IMR-90 (cell line): ENCODE results near the gene SESN1. TPM values are rescaled to one million over a fixed set of nuclear protein-coding genes. Genes with fewer than 3 reads are reported as not detected.

ENCODE experiments used
- ATAC-seq: fragments of 200-7000 bp; cut with Tn5 transposase; 2 replicates; pipeline ENCODE4 v1.9.1; 2020; ENCODE audit warnings: low read depth, mild to moderate bottlenecking, moderate library complexity
- BruUV-seq: library from RNA; stranded (reverse); fragments of 400-500 nt; replicated peaks from 2 replicates; lab custom pipeline; 2021; lab: Mats Ljungman, UMichigan
- CTCF ChIA-PET: fragments of 300-600 bp; formaldehyde crosslinking; extraction: SDS; loops from one replicate; lab custom pipeline; 2021; ENCODE audit warnings: antibody characterized with exemption; lab: Yijun Ruan, JAX
- POLR2A ChIA-PET: fragments of 300-600 bp; sonication (Branson Sonifier 250); formaldehyde crosslinking; loops from one replicate; lab custom pipeline; 2022; ENCODE audit warnings: antibody characterized with exemption; ENCODE audit not compliant: unreplicated experiment; lab: Charles Lee
- DNase-seq: peaks from one replicate; pipeline ENCODE4 v3.0.0; 2013
- H2AFZ ChIP-seq: replicated peaks from 2 replicates; pipeline ENCODE3; 2013; ENCODE audit warnings: low read length, mild to moderate bottlenecking; ENCODE audit not compliant: poor library complexity
- H2AK5ac ChIP-seq: 2 replicates; pipeline ENCODE4 v1.6.1; 2013; ENCODE audit warnings: low read depth, low read length, inconsistent platforms
- H2AK9ac ChIP-seq: replicated peaks from 2 replicates; pipeline ENCODE3; 2013; ENCODE audit warnings: mild to moderate bottlenecking, low read depth, low read length, moderate library complexity; ENCODE audit not compliant: poor library complexity
- H2BK120ac ChIP-seq: 2 replicates; pipeline ENCODE4 v1.6.1; 2013; ENCODE audit warnings: low read depth, low read length, inconsistent platforms
- H2BK15ac ChIP-seq: 3 replicates; pipeline ENCODE4 v1.6.1; 2013; ENCODE audit warnings: low read depth, low read length, inconsistent platforms
- H2BK20ac ChIP-seq: 2 replicates; pipeline ENCODE4 v1.6.1; 2013; ENCODE audit warnings: low read depth, mild to moderate bottlenecking, inconsistent platforms, low read length, moderate library complexity
- H2BK5ac ChIP-seq: 2 replicates; pipeline ENCODE4 v1.6.1; 2013; ENCODE audit warnings: mild to moderate bottlenecking, low read depth, low read length, inconsistent platforms; ENCODE audit not compliant: poor library complexity, severe bottlenecking
- H3K14ac ChIP-seq: replicated peaks from 2 replicates; pipeline ENCODE4 v1.6.1; 2013; ENCODE audit warnings: low read depth, low read length, inconsistent platforms
- H3K18ac ChIP-seq: 2 replicates; pipeline ENCODE4 v1.6.1; 2013; ENCODE audit warnings: low read depth, low read length, control low read depth
- H3K23ac ChIP-seq: 2 replicates; pipeline ENCODE4 v1.6.1; 2013; ENCODE audit warnings: low read depth, low read length, inconsistent platforms
- H3K27ac ChIP-seq: 2 replicates; pipeline ENCODE4 v1.5.1; 2013; ENCODE audit warnings: mild to moderate bottlenecking, control low read depth, low read length; ENCODE audit not compliant: insufficient read depth
- H3K27me3 ChIP-seq: 2 replicates; pipeline ENCODE4 v1.6.1; 2013; ENCODE audit warnings: low read length; ENCODE audit not compliant: control insufficient read depth, insufficient read depth
- H3K36me3 ChIP-seq: 2 replicates; pipeline ENCODE4 v1.6.1; 2013; ENCODE audit warnings: low read length, mixed read lengths; ENCODE audit not compliant: control insufficient read depth, insufficient read depth
- H3K4ac ChIP-seq: 2 replicates; pipeline ENCODE4 v1.6.1; 2013; ENCODE audit warnings: low read depth, low read length, inconsistent platforms
- H3K4me1 ChIP-seq: 2 replicates; pipeline ENCODE4 v1.6.1; 2013; ENCODE audit warnings: low read length, mixed read lengths; ENCODE audit not compliant: control insufficient read depth, insufficient read depth
- H3K4me2 ChIP-seq: 2 replicates; pipeline ENCODE4 v1.6.1; 2013; ENCODE audit warnings: low read depth, mild to moderate bottlenecking, control low read depth, low read length, moderate library complexity
- H3K4me3 ChIP-seq: 2 replicates; pipeline ENCODE4 v1.5.1; 2013; ENCODE audit warnings: low read depth, mild to moderate bottlenecking, control low read depth, low read length, moderate library complexity; ENCODE audit not compliant: insufficient read depth
- H3K56ac ChIP-seq: 2 replicates; pipeline ENCODE4 v1.6.1; 2013; ENCODE audit warnings: low read length, inconsistent platforms; ENCODE audit not compliant: insufficient read depth; ENCODE audit errors: extremely low read depth
- H3K79me1 ChIP-seq, 2 experiments: 2 replicates each; pipeline ENCODE4 v1.6.1; 2013; ENCODE audit warnings: low read length in 2 of 2, inconsistent platforms in 1 of 2, low read depth in 1 of 2
- H3K9ac ChIP-seq: 2 replicates; pipeline ENCODE4 v1.6.1; 2013; ENCODE audit warnings: low read depth, low read length, control low read depth
- H3K9me1 ChIP-seq: 2 replicates; pipeline ENCODE4 v1.6.1; 2013; ENCODE audit warnings: low read length, inconsistent platforms; ENCODE audit not compliant: insufficient read depth
- H3K9me3 ChIP-seq: 2 replicates; pipeline ENCODE4 v1.6.1; 2013; ENCODE audit warnings: low read length; ENCODE audit not compliant: control insufficient read depth, insufficient read depth
- H4K20me1 ChIP-seq: 2 replicates; pipeline ENCODE4 v1.6.1; 2013; ENCODE audit warnings: low read length, inconsistent platforms; ENCODE audit not compliant: insufficient read depth
- H4K5ac ChIP-seq: 2 replicates; pipeline ENCODE4 v1.6.1; 2013; ENCODE audit warnings: mild to moderate bottlenecking, low read depth, low read length, control low read depth
- H4K8ac ChIP-seq, 2 experiments: 2 replicates each; pipeline ENCODE4 v1.6.1; 2013; ENCODE audit warnings: low read depth in 2 of 2, low read length in 2 of 2, control low read depth in 1 of 2, inconsistent platforms in 1 of 2
- H4K91ac ChIP-seq: 2 replicates; pipeline ENCODE4 v1.6.1; 2013; ENCODE audit warnings: low read depth, low read length, inconsistent platforms; ENCODE audit not compliant: insufficient read depth
- FOS ChIP-seq: fragments of 150-350 bp; IDR thresholded peaks from 2 replicates; pipeline ENCODE4 v1.6.1; 2016; ENCODE audit warnings: low read depth, low read length
- dilution Hi-C: fragments of 300-500 bp; cut with HindIII; formaldehyde crosslinking; loops from one replicate; pipeline ENCODE4 v1.14.3; 2018; ENCODE audit warnings: low sequenced_read_pairs; ENCODE audit not compliant: unreplicated experiment
- in situ Hi-C: fragments of 300-500 bp; cut with MboI; formaldehyde crosslinking; loops from 3 replicates; pipeline ENCODE4 v1.14.3; 2019; ENCODE audit warnings: low sequenced_read_pairs, inconsistent platforms, mixed read lengths
- intact Hi-C: fragments of 100-400 bp; cut with micrococcal nuclease; formaldehyde crosslinking; loops from 2 replicates; pipeline ENCODE4 v1.10.0; 2022
- polyA plus RNA-seq, 3 experiments: library from polyadenylated mRNA; depleted of rRNA; stranded (reverse); fragments of >200 nt; gene quantifications; 2 replicates each; pipeline ENCODE4 v1.2.3, GENCODE V29; 2012; ENCODE audit warnings: low replicate concordance in 1 of 3
- total RNA-seq: library from RNA; depleted of rRNA; stranded (reverse); fragments of >200 nt; gene quantifications from 2 replicates; pipeline ENCODE4 v1.2.3, GENCODE V29; 2012

Gene SESN1
- total and polyA plus RNA-seq, 2 of the 4 experiments (the other 2 are of a cell fraction): 9.7 to 16.7 TPM

DNA sequence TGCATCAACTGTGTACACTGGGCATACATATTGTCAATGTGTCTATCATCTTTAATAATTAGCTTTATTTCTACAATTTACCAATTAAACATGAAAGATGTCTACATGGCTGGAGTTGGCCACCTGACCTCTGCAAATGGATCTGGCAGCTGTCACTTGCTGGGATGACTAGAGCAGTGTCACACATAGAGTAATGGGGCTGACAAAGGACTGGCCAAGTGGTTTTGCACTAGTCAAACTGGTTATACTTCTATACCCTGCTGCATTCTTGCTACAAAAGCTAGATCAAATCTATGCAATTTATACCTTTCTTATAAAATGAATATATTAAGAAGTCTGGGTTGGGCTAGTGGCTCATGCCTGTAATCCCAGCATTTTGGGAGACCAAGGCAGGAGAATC lies 99.3 kb downstream of the SESN1 start:
- dilution Hi-C loops (no loop called here), intact Hi-C loops (no loop called here), in situ Hi-C loops (no loop called here)
- Histone ChIP-seq H2AFZ (no peak overlapping the region), H3K36me3 (peaks cover 21% of the 10 kb centered on the region), H4K8ac (no peak overlapping the region), H4K5ac (no peak overlapping the region), H4K20me1 (no peaks in the 10 kb centered on the region), H2BK5ac (no peak overlapping the region), H3K79me1 (0 out of 4 replicates have a peak, but pooled peaks cover 0 to 2% of the 10 kb centered on the region in 2 experiments), H4K91ac (no peak overlapping the region), H3K9me3 (no peaks in the 10 kb centered on the region), H3K56ac (no peak overlapping the region), H3K4me3 (no peak overlapping the region), H3K27ac (no peak overlapping the region), H3K4me1 (no peaks in the 10 kb centered on the region), H2BK20ac (no peak overlapping the region), H3K23ac (no peak overlapping the region), H3K9me1 (peaks cover 2% of the 10 kb centered on the region), H3K4me2 (no peak overlapping the region), H3K14ac (no peak overlapping the region), H2AK5ac (no peak overlapping the region), H2BK120ac (no peak overlapping the region), H3K4ac (no peak overlapping the region), H2BK15ac (no peak overlapping the region), H3K27me3 (no peaks in the 10 kb centered on the region), H3K9ac (no peak overlapping the region), H2AK9ac (no peak overlapping the region), H3K18ac (no peak overlapping the region)
- ChIA-PET POLR2A (no interaction called here), CTCF (no interaction called here)
- ATAC-seq (no peak), DNase-seq (no peak)
- no TSS peak for BruUV-seq
- TF ChIP-seq FOS: no peak
